IPS DF 19.7 (cell line): Measurements from ENCODE around the gene FGGY.
"Not testable (repeated sequence)": the region's sequence is repeated elsewhere in the genome, so short reads cannot be mapped to it uniquely, and the experiment has no call there.

Experiments used
- DNase-seq: peaks from one replicate; pipeline ENCODE4 v3.0.0-alpha.2; 2013; ENCODE audit warnings: low read depth, low spot score

FGGY gene

GRCh38 chr1:59697150-59697800 is 400.4 kb downstream of the FGGY start:
- DNase-seq, result no peak

DNA sequence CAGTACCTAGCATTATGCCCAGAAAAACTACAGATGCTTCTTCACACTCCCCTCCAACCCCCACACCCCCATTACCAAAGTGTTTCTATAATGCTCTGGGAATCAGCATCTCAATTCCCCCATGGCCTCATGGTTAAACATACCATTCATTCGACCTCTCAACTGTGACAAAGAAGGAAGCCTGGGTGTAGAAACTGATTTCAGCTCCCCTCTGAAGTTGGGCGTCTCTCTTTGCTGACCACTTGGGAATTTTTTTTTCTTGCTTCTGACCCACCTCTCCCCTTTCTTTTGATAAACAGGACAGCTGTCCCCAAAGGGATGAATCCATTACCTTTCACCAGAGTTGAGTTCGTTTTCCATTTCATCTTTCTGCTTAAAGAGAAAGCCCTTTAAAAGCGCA is 401.5 kb downstream of the FGGY start:
- DNase-seq, result no peak

GRCh38 chr1:59699227-59699847 is 402.4 kb downstream of the FGGY start:
- DNase-seq, result no peak

DNA sequence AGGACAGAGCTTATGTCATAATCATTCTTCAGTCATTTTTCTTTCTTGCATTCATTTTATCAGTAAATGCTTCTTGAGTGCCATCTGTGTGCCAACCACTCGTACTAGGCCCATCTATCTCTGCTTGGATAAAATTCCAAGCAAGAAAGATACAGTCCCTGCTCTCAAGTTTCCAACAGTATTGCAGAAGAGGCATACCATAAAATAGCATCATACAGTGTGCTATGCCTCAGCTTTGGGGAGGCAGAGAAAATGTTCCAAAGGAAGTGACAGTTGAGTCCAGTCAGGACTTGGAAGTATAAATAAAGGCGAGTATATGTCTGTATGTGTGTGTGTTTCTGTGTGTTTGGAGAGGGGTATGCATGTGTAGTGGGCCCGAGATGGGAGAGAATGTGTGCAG is 404.5 kb downstream of the FGGY start:
- no peak for DNase-seq

DNA sequence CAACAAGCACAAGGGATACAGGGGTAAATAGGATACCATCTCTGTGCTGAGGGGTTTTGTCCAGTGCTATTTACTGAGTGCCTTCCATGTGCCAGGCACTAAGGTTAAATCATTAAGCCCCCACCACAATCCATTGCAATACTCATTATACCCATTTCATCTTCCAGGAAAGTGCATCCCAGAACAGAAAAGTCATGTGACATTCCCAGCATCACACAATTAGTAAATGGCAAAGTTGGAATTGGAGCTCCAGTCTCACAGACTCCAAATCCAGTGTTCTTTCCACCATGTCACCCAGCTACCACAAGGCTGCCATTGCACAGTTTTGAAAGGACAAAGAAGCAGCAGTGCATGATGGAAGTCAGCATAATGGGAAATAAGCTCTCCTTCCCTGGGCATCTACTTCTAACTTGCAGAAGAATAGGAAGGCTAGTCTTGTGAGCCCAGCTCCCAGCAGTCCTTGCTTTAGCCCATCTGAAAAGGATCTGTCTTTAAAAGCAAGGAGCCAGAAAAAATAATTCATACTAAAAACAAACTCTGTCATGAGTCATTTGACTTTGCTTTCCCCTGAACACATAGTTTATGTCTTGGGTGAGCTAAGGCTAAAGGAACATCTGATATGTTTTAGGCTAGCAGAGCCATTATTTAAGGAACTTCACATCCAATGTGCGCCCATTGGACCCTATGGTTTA is 406.5 kb downstream of the FGGY start:
- DNase-seq, result no peak

- DNase-seq, result no peak
Observed at GRCh38 chr1:59703918-59704378, 407.1 kb downstream of the FGGY start.

DNA sequence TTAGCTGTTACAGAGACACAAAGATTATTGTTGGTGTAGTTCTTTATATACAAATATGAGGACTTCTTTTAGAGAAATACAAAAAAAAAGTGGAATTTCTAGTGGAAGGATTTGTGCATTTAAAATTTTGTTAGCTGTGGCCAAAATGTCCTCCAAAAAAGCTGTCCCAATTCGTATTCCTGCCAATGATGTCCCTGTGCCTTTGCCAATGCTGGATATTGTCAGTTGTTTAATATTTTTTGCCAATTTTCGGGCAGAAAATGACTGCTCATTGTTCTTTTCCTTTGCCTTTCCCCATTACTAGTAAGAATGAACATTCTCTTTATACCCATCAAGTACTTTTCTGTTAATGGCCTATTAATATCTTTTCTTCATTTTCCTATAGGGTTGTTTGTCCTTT is 407.8 kb downstream of the FGGY start:
- no peak for DNase-seq

- DNase-seq, result no peak
Observed at GRCh38 chr1:59705466-59706302, 408.8 kb downstream of the FGGY start.

DNA sequence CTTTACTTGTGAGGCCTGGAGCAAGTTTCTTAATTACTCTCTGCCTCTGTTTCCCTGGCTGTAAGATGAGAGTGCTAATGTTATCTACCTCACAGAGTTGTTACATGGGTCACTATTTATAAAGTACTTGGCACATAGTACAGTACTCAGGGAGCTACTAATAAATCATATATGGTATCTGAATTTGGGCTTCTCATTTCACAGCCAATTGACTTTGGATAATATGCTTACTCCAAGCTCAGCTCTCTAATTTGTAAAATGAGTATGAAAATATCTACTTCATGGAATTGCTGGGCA is 409.4 kb downstream of the FGGY start:
- DNase-seq, result no peak

GRCh38 chr1:59707178-59707791 is 410.4 kb downstream of the FGGY start:
- DNase-seq, result no peak

DNA sequence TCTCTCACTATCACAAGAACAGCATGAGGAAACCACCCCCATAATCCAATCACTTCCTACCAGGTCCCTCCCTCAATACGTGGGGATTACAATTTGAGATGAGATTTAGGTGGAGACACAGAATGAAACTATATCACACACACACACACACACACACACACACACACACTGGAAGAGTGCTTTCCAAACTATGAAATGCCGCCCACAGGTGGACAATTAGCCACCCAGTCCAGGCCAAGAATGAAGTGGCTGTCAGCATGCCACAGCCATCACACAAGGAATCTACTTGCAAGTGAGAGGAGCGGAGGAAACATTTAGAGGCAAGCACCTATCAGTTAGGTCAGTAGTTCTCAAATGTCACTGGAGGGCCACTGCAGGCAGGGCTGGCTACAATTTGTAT is 412.4 kb downstream of the FGGY start:
- no peak for DNase-seq

GRCh38 chr1:59710920-59711319 is 414.0 kb downstream of the FGGY start:
- not testable (repeated sequence) for DNase-seq

DNA sequence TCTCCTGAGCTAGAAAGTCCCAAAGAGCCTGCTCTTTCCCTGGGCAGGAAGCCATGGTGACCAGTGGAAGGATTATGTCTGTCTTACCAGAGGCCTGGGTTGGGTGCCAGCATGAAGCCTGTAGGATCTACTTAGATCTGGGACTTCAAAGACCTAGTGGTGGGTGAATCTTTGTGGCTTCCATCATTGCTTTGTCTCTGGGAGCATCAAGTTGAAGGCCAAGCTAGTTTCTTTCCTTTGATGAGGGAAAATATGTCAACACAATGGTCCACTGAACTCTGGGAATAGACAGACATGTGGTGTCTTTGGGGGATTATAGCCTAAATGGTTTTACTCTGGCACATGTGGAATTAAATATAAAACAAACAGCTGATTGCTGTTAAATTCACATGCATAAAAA is 417.3 kb downstream of the FGGY start:
- DNase-seq, result no peak

DNA sequence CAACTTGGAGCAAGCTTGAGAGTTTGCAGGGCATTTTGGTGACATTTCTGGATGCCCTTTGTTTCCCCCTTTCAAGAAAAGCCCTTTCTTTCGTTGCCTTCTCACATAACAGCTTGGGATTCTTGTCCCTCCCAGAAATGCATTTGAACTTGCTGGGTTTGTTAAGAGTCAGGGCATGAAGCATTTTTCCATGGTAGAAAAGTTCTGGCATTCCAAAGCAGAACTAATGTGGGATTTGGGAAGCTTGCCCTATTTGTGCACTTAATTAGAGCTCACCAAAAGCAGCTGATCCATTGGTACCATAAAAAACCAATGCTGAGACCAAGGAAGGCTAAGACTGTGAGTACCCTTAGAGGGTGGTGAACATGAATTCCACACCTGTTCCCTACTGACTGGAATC is 418.1 kb downstream of the FGGY start:
- DNase-seq, result no peak

DNA sequence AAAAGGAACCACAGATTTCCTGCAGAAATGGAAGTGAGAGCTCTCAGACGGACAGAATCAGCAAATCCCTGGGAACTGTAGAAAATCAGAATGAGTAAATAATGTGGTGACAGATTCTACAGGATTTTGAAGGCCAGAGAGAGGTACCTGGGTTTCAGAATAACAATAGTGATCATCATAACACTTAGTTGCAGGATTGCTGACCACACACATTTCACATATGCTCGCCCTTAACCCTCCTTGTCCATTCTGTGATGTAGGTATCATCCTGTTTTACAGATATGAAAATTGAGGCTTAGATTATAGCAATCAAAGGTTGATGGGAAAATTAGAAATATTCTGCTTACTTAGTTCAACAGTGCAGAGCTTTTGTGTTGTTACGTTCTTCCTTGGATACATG is 419.9 kb downstream of the FGGY start:
- no peak for DNase-seq

DNA sequence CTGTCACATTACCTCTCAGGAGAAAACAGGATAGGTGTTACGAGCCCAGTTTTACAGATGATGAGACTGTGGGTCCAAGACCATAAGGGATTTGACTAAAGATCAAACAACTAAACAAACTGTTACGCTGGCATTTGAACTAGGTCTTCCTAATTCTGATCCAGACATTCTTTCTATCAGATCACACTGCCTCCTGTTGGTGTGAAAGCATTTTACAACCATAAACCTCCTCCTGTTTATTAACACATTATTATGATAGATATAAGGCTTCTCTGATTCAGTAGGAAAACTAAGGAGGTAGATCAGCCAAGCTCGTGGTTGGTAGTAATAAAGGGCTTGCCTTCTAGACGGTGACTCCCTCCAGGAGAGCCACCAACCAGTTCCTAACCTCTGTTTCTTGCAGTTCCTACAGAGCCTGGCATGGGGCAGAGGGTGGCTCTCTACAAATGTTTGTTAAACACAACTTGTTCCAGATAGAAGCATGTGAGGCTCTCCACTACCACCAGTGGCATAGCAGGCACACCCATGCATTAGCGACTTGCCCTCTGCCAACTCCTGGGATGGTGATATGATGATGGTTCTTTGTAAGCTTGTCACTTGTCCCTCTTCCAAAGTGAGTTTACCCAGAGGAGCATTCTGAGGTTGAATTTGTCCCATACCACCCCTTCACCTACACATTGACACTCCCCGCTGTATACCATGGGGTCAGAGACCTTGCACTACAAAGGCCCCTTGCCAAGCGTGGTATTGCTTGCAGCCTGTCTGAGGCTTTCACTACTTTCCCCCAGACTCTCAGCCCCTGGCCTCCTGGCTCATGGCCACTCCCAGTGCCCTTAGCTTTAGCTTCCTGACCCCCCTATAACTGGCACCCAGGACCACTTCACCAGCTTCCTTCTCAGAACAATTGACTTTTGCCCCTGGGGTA is 421.4 kb downstream of the FGGY start:
- no peak for DNase-seq

DNA sequence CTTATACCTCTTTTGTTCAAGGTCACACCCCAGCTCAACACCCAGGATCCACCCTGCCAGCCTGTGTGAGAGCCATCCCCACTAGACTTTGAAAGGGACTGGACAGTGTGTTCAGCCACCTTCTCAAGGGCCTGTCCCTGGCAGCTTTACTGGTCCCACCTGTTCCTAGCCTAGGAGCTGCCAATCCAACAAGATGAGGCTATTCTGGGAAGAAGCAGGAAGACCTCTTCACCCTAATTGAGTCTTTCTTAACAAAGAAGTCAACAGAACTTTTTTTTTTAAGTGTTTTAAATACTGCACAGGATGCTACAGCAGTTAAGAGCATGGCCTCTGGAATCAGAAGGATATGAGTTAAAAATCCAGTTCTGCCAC is 422.1 kb downstream of the FGGY start:
- DNase-seq, result no peak

DNA sequence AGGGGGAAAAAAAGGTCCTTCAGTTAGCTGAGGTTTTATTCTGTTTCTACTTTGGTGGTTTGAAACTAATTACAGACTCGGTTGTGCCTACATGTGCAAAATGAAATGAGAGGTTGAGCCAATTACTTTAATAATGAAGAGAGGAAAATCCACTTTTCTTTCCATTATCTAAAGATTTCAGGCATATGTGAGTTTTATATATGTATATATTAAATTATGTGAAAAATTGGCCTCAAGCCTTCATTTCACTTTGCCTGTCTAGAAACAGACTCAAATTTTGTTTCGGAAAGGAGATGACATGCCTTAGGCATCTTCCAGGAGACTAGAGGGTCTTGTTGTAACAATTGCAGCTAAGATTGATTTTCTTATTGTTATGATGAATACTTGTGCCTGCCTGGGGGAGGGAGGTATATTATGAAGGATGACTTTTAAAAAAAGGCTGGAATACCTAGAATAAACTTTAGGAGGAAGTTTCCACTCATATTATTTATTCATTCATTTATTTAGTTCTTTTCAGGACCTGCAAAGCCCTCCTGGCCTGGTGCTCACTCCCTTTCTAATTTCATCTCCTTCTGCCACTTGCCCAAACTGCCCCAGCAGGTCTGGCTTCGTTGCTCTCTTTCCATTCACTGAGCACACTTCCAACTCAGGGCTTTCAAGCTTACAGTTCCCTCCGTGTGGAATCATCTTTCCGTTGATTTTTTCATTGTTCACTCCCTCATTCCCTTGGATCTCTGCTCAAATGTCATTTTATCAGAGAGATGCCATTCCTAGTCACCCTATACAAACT is 423.6 kb downstream of the FGGY start:
- DNase-seq, result no peak

DNA sequence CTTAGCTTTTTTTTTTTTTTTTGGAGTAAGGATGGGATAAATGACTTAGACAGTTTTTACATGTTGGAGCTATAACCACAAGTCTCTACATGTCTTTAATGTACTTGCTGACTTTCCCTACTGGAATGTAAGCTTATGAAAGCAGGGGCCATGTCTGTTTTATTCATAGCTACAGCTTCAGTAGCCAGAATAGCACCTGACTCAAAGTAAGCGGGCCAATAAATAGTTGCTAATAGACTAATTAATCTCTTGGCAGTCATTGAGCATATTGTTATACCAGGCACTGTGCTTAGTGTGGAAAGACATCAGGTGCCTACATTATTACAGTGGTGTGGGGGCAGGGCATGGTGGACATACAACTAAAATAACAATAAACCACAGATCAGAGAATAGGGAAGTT is 433.4 kb downstream of the FGGY start:
- no peak for DNase-seq
